ENCODE data around the gene NPW.
"Not testable (repeated sequence)": the region's sequence is repeated elsewhere in the genome, so short reads cannot be mapped to it uniquely, and the experiment has no call there.

Gene NPW

DNA sequence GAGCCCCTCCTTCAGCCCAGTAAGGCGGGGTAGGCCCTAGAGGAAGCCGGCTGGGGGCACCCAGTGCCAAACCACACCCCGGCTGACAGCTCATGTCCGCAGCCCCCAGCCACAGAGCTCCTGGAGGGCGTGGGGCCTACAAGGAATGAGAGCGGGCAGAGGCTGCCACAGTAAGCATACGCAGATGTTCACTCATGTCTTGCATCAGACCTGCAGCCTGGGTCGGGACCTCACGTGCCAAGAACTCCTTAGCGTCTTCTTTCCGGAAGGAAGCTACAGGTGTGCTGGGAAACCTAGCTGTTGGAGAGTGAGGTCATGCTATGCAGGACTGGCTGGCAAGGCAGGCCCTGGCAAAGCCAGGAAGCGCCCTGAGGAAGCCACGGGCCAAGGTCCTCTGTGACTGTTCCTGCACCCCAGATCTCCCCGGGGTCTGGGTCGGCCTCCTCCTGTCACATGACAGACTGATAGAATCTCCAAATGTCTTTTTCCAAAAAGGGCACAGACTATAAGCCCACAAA lies 11.5 kb upstream of the NPW start:
- peak overlapping the region; percentile 69 for H3K4me3 ChIP-seq (replicated peaks; ENCODE audit: low read depth, low read length)
- no peak for DNase-seq (ENCODE audit: extremely low read depth, low read depth)
- TF ChIP-seq, protein P1, sequence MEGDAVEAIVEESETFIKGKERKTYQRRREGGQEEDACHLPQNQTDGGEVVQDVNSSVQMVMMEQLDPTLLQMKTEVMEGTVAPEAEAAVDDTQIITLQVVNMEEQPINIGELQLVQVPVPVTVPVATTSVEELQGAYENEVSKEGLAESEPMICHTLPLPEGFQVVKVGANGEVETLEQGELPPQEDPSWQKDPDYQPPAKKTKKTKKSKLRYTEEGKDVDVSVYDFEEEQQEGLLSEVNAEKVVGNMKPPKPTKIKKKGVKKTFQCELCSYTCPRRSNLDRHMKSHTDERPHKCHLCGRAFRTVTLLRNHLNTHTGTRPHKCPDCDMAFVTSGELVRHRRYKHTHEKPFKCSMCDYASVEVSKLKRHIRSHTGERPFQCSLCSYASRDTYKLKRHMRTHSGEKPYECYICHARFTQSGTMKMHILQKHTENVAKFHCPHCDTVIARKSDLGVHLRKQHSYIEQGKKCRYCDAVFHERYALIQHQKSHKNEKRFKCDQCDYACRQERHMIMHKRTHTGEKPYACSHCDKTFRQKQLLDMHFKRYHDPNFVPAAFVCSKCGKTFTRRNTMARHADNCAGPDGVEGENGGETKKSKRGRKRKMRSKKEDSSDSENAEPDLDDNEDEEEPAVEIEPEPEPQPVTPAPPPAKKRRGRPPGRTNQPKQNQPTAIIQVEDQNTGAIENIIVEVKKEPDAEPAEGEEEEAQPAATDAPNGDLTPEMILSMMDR (IDR thresholded peaks at IDR 0.05; ENCODE audit: low read depth, low read length, missing control alignments): no peak

DNA sequence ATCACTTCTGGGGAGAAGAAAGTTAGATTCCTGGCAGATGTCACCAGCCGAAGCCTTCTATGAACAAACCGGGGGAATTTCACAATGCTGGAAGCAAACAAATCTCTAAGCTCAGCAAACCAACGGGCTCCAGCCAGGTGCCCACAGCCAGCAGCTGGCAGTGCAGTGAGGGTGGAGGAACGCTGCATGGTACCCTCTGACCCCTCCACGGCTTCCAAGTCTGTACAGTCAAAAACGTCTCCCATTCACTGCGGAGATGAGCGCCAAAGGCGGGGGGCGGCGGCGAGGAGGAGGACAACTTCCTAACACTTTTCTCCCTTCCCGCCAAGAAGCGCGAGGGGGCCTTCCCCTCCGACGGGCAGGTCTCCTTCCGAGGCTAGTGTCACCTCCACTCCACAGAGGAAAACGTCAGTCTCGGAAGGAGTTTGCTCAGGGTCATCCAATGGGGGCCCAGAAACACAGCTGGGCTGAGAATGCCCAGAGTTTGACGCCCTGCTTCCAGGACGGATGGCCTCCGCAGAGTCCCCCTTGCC lies 10.9 kb upstream of the NPW start:
- DNase-seq (ENCODE audit: extremely low read depth, low read depth): no peak
- H3K4me3 ChIP-seq (replicated peaks; ENCODE audit: low read depth, low read length): peak overlapping the region; percentile 69
- TF ChIP-seq, protein P1 (IDR thresholded peaks at IDR 0.05; ENCODE audit: low read depth, low read length, missing control alignments): no peak

DNA sequence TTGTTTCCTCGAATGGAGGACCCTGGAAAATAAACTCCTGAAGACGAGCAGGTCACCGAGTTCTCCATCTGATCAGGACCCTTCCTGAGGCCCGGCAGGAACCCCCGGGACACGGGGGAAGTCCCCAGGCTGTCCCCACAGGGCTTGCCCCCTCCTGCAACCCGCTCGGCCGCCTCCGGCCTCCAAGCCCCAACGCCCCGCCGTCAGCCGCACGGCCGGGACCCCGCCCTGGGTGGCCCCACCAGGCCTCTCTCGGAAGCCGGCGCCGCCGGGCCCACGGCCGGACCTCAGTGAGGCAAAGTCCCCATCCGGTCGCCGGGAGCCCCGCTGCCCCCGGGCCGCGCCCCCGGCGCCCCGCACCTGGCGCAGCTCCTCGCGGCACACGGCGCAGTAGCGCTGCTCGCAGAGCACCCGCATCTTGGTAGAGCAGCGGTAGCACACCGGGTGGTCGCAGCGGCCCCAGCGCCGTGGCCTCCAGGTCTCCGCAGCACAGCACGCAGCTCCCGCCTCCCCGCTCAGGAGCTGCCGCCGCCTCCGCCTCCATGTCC lies 10.3 kb upstream of the NPW start:
- DNase-seq (ENCODE audit: extremely low read depth, low read depth): no peak
- TF ChIP-seq, protein P1 (IDR thresholded peaks at IDR 0.05; ENCODE audit: low read depth, low read length, missing control alignments): no peak
- peak overlapping the region; percentile 69 for H3K4me3 ChIP-seq (replicated peaks; ENCODE audit: low read depth, low read length)

DNA sequence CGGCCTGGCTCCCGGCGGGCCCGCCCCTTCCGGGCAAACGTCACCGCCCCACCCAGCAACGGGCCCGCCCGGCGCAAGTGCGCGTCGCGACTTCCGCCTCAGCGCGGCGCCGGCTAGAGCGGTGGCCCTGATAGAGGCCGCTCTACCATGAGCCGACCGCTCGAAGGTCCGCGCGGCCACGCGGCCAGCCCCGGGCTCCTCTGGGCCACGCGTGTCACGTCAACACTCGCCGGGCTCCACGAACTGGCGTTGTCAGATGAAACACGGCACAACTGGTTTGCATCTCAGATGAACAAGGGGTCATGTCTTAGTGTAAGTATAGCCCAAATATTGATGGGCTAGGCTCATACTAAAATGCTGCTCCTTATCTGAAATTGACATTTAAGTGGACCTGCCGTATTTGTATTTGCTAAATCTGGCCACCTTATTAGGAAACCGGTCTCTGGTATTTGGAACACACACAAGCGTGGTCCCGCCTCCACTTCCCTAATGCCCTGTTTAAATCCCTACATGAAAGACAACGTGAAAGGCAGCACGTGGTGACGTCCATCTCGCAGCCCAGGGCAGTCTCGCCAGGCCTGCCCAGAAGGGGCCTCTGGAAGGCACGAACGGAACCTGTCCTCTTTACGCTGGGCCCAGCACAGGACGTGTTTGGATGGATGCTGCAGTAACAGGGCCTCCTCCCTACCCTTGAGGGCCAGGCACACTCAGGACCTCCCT lies 9.6 kb upstream of the NPW start, which contains the start of gene ZNF598:
ZNF598 (minus strand) TSS at position 31 of the 720 bp plus-strand sequence.
- TF ChIP-seq, protein P1 (IDR thresholded peaks at IDR 0.05; ENCODE audit: low read depth, low read length, missing control alignments): no peak
- peak within 1 kb of the TSS; percentile 69 for H3K4me3 ChIP-seq (replicated peaks; ENCODE audit: low read depth, low read length)
- DNase-seq (ENCODE audit: extremely low read depth, low read depth): no peak

DNA sequence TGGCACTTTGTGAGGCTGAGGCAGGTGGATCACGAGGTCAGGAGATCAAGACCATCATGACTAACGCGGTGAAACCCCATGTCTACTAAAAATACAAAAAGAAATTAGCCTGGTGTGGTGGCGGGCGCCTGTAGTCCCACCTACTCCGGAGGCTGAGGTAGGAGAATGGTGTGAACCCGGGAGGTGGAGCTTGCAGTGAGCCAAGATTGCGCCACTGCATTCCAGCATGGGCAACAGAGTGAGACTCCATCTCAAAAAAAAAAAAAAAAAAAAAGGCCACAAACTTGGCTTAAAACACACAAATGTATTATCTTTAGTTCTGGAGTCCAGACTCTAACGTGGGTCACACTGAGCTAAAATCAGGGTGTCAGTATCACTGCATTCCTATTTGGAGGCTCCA lies 7.9 kb upstream of the NPW start:
- DNase-seq (ENCODE audit: extremely low read depth, low read depth); H3K4me3 ChIP-seq (replicated peaks; ENCODE audit: low read depth, low read length): not testable (repeated sequence)

DNA sequence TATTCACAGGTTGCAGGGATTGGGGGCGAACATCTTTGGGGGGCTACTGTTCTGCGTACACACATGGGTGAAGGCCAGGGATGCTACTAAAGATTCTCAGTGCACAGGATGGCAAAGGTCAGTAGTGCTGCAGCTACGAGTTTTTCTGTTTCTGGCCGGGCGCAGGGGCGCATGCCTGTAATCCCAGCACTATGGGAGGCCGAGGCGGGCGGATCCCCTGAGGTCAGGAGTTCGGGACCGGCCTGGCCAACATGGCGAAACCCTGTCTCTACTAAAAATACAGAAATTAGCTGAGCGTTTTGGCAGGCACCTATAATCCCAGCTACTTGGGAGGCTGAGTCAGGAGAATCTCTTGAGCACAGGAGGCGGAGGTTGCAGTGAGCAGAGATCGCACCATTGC lies 6.1 kb upstream of the NPW start:
- DNase-seq (ENCODE audit: extremely low read depth, low read depth): no peak
- H3K4me3 ChIP-seq (replicated peaks; ENCODE audit: low read depth, low read length): no peak overlapping the region
- TF ChIP-seq, protein P1 (IDR thresholded peaks at IDR 0.05; ENCODE audit: low read depth, low read length, missing control alignments): no peak
